Cardiac fibroblast (primary cell): ENCODE measurements around the gene FAM151B.

ENCODE experiments used
- DNase-seq, 2 donors: peaks; one replicate each; pipeline versions ENCODE4 v3.0.0 to v3.0.0-alpha.2; 2010; ENCODE audit warnings: low read depth in 2 of 2
- H3K4me3 ChIP-seq, 2 donors: replicated peaks in 1 of 2; 1 replicate in 1 of 2; 2 replicates in 1 of 2; pipeline ENCODE4 v1.5.1; 2011; ENCODE audit warnings: low read depth in 2 of 2, low read length in 2 of 2, mild to moderate bottlenecking in 2 of 2, moderate library complexity in 1 of 2
- CTCF ChIP-seq: IDR thresholded peaks from one replicate; pipeline ENCODE4 v1.5.1; 2011; ENCODE audit warnings: low read depth, mild to moderate bottlenecking, low read length, inconsistent platforms

Gene FAM151B

GRCh38 chr5:80540691-80541090 lies 52.8 kb downstream of the FAM151B start:
- TF ChIP-seq CTCF, result no peak
- no peak overlapping the region for H3K4me3 ChIP-seq
- peak in 1 of 2 donors; percentile 51 for DNase-seq

GRCh38 chr5:80541392-80541791 lies 53.5 kb downstream of the FAM151B start:
- no peak for TF ChIP-seq CTCF

DNA sequence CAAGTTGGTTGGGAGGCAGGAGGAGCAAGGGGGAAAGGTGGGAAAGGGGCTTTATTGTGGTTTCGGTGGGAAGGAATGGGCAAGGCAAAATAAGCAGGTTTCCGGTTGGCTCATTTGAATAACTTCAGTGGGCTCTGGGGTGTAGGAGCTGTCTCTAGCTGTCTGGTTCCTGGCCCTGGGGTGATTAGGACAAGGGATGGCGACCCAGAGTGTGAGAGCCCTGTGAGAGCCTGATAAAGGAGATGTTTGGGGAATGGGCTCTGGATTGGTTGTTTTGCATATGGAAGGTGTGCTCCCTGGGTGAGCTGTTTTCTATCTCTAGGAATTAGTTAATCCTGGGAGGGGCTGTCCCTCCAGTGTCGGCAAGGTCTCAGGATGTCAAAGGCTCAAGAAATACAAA lies 66.7 kb downstream of the FAM151B start:
- no peak for DNase-seq
- no peak overlapping the region for H3K4me3 ChIP-seq
- TF ChIP-seq CTCF, result no peak

More at GRCh38 chr5:80541392-80541791, 53.5 kb downstream of the FAM151B start:
- DNase-seq, result peak in 1 of 2 donors; percentile 2
- H3K4me3 ChIP-seq, result no peak overlapping the region

DNA sequence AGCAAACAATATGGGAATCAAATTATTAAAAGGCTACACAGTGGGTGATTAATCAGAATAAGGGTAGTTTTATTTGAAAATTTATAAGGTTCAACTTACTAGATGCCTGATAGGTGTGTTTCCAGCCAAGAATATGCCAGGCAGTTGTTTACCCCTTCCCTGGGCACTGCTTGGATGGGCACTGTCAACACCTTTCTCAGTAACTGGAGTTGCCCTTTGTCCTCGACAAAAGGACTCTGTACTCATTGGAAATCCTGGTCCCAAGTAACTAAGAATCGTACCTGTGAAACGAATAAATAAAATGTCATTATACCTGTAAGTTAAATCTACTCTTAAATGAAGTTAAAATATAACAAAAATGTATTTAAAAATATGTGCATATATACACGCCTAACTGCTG lies 67.2 kb downstream of the FAM151B start:
- no peak for TF ChIP-seq CTCF
- H3K4me3 ChIP-seq, result no peak overlapping the region
- no peak for DNase-seq

DNA sequence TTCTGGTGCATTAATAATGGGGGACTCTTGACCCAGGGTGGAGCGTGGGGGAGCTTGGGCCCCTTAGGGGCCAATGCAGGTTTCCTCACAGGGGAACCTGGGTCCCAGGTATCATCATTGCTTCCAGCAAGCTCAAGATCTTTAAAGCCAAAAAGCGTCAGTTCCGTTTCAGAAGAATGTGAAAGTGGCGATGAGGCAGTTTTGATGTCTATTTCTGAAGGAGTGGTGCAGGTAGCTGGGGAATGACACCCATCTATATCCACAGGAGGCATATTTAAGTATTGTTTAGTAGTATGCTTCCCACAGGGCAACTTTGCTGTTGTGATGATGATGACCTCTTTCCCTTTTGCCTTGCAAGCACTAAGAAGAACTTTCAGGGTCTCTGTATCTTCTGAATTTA lies 71.3 kb downstream of the FAM151B start:
- no peak overlapping the region for H3K4me3 ChIP-seq
- DNase-seq, result no peak
- no peak for TF ChIP-seq CTCF

GRCh38 chr5:80565330-80565729 lies 77.4 kb downstream of the FAM151B start:
- no peak overlapping the region for H3K4me3 ChIP-seq
- no peak for TF ChIP-seq CTCF
- no peak for DNase-seq

DNA sequence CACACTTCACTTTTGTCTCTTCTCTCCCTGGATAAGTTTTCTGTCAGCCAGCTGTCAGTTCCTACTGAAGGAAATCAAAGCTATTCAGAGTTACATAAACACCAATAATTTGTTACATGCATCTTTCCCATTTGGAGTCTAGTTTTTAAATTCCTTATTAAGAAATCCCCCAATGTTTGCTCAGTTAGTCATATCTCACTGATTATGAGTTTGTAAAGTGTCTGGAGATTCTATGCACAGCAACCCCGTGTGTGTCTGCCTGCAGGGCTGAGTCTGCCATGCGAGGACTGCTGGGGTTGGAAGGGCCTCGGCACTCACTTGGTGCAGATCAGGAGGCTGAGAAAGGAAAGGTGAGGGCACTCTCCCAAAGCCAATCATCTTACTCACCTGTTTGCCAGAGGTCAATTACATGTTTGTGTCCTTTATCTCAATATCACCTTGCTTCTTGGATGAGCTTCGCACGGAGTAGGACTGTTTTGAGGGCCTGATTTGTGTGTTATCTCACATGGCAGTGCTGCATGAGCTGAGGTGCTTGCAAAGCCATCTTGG lies 78.9 kb downstream of the FAM151B start:
- DNase-seq, result no peak
- TF ChIP-seq CTCF, result no peak
- no peak overlapping the region for H3K4me3 ChIP-seq
